OCI-LY1 (cell line): Measurements from ENCODE around the gene MNT.

ENCODE experiments used
- H2AFZ ChIP-seq: fragments of 200-600 bp; sonication (generic), shearing (Covaris generic); 2 replicates; pipeline ENCODE4 v1.6.0; 2014; ENCODE audit warnings: antibody characterized with exemption, mild to moderate bottlenecking, low read length
- H3F3A ChIP-seq: fragments of 200-600 bp; sonication (generic), shearing (Covaris generic); 2 replicates; pipeline ENCODE4 v1.6.0; 2014; ENCODE audit warnings: mild to moderate bottlenecking, antibody characterized with exemption, low read length, moderate library complexity; ENCODE audit not compliant: insufficient read depth
- H3K27ac ChIP-seq: fragments of 200-600 bp; sonication (generic); 2 replicates; pipeline ENCODE4 v1.5.1; 2014; ENCODE audit warnings: low read length, mixed run types, mild to moderate bottlenecking, low read depth; ENCODE audit not compliant: poor library complexity, severe bottlenecking
- H3K27me3 ChIP-seq: fragments of 200-600 bp; sonication (generic); 2 replicates; pipeline ENCODE4 v1.6.0; 2014; ENCODE audit warnings: antibody characterized with exemption, mild to moderate bottlenecking, low read length, moderate library complexity; ENCODE audit not compliant: insufficient read depth
- H3K36me3 ChIP-seq: fragments of 200-600 bp; sonication (generic); 2 replicates; pipeline ENCODE4 v1.6.1; 2014; ENCODE audit warnings: mild to moderate bottlenecking, antibody characterized with exemption, low read length, moderate library complexity, mixed read lengths; ENCODE audit not compliant: insufficient read depth
- H3K4me1 ChIP-seq: fragments of 200-600 bp; sonication (generic); 2 replicates; pipeline ENCODE4 v1.5.1; 2014; ENCODE audit warnings: mild to moderate bottlenecking, low read length, moderate library complexity; ENCODE audit not compliant: insufficient read depth, severe bottlenecking
- H3K4me2 ChIP-seq: fragments of 200-600 bp; sonication (generic), shearing (Covaris generic); 2 replicates; pipeline ENCODE4 v1.6.1; 2014; ENCODE audit warnings: low read length
- H3K4me3 ChIP-seq: fragments of 200-600 bp; sonication (generic); 2 replicates; pipeline ENCODE4 v1.5.1; 2014; ENCODE audit warnings: low read length, low read depth, mild to moderate bottlenecking, mixed read lengths; ENCODE audit not compliant: poor library complexity, severe bottlenecking
- H3K79me2 ChIP-seq: fragments of 200-600 bp; shearing (Covaris generic); 2 replicates; pipeline ENCODE4 v1.6.1; 2016; ENCODE audit warnings: mixed run types, low read length, mixed read lengths; ENCODE audit not compliant: insufficient read depth
- H3K9ac ChIP-seq: fragments of 200-600 bp; sonication (generic), shearing (Covaris generic); 2 replicates; pipeline ENCODE4 v1.6.1; 2014; ENCODE audit warnings: mild to moderate bottlenecking, low read length, mixed read lengths
- H3K9me2 ChIP-seq: fragments of 200-600 bp; sonication (generic), shearing (Covaris generic); 2 replicates; pipeline ENCODE4 v1.6.1; 2014; ENCODE audit warnings: low read depth, mild to moderate bottlenecking, low read length, mixed read lengths
- H3K9me3 ChIP-seq: fragments of 200-600 bp; shearing (Covaris generic); 2 replicates; pipeline ENCODE4 v1.6.1; 2014; ENCODE audit warnings: low read length, mixed read lengths
- H4K20me1 ChIP-seq: fragments of 200-600 bp; sonication (generic), shearing (Covaris generic); 2 replicates; pipeline ENCODE4 v1.6.0; 2016; ENCODE audit warnings: mild to moderate bottlenecking, low read length; ENCODE audit not compliant: insufficient read depth
- EZH2 ChIP-seq: fragments of 200-600 bp; sonication (generic), shearing (Covaris generic); IDR thresholded peaks from 2 replicates; pipeline ENCODE4 v1.8.0; 2017; ENCODE audit warnings: borderline replicate concordance, mixed run types, mild to moderate bottlenecking, antibody characterized with exemption, low read length, moderate library complexity, mixed read lengths
- TF ChIP-seq, protein P1 (sequence below): fragments of 200-600 bp; sonication (generic), shearing (Covaris generic); IDR thresholded peaks from 2 replicates; pipeline ENCODE4 v1.5.1; 2017; ENCODE audit warnings: mild to moderate bottlenecking, antibody characterized with exemption, low read length, moderate library complexity, mixed read lengths

MNT gene

DNA sequence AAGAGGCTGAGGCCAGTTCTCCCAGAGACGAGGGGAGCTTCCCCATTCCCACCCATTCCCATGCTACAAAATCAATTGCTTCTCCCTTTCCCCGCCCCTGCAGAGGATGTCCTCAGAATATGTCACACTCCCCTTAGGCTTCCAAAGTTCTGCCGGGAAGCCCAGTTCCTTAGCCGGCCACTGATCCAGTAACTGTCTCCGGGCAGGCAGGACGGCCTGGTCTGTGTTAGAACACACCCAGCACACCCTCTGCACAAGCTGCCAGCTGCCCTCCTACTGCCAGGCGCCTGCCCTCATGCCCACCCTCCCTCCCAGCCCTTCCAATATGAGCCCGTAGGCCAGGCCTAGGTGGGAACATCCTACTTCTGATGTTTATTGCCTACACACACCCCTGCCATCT, 32.5 kb downstream of the MNT start:
- H3K9ac ChIP-seq, result no peak overlapping the region
- TF ChIP-seq EZH2, result no peak
- TF ChIP-seq, protein P1, sequence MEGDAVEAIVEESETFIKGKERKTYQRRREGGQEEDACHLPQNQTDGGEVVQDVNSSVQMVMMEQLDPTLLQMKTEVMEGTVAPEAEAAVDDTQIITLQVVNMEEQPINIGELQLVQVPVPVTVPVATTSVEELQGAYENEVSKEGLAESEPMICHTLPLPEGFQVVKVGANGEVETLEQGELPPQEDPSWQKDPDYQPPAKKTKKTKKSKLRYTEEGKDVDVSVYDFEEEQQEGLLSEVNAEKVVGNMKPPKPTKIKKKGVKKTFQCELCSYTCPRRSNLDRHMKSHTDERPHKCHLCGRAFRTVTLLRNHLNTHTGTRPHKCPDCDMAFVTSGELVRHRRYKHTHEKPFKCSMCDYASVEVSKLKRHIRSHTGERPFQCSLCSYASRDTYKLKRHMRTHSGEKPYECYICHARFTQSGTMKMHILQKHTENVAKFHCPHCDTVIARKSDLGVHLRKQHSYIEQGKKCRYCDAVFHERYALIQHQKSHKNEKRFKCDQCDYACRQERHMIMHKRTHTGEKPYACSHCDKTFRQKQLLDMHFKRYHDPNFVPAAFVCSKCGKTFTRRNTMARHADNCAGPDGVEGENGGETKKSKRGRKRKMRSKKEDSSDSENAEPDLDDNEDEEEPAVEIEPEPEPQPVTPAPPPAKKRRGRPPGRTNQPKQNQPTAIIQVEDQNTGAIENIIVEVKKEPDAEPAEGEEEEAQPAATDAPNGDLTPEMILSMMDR, result no peak
- H3K4me1 ChIP-seq, result no peaks in the 10 kb centered on the region
- H3K27ac ChIP-seq, result no peak overlapping the region
- peaks cover 18% of the 10 kb centered on the region; the same call in 1 of the 2 replicates for H3K36me3 ChIP-seq
- no peak overlapping the region for H3K4me3 ChIP-seq
- no peaks in the 10 kb centered on the region for H3K27me3 ChIP-seq
- no peaks in the 10 kb centered on the region for H3K79me2 ChIP-seq
- H3K4me2 ChIP-seq, result no peak overlapping the region
- H3K9me3 ChIP-seq, result no peaks in the 10 kb centered on the region
- H4K20me1 ChIP-seq, result no peaks in the 10 kb centered on the region
- no peaks in the 10 kb centered on the region for H3K9me2 ChIP-seq
- no peaks in the 10 kb centered on the region for H3F3A ChIP-seq
- no peak overlapping the region for H2AFZ ChIP-seq

DNA sequence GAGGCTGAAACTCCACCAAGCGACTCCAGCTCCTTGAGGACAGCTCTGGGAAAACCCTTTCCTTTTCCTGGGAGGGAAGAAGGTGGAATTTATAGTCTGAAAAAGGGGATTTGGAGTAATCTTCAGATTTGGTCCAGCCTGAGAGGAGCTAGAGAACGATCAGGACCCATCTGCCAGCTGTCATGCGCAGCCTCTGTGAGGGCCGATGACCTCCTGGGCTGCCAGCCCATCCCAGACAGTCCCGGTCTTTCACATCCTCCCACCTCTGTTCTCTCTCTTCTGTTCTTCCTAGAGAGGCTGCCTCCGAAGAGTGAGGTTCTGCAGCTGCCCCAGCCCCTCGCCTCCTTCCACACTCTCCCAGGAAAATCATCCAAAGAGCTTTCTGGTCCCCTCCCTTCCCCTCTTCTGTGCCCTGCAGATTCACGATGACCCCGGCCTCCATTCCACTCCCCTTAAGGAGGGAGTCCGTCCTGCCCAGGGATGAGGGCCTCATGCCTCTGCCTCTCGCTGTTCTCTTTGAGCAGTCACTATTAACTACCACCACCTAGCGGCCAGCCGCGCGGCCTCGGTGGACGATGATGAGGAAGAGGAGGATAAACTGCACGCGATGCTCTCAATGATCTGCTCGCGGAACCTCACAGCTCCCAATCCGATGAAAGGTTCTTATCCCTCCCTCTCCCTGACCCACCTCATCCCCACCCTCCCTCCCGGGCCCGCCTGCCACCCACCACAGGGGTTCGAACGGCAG, 33.9 kb downstream of the MNT start:
- Histone ChIP-seq H3K36me3 (peaks cover 20% of the 10 kb centered on the region; the same call in 1 of the 2 replicates), H3F3A (no peaks in the 10 kb centered on the region), H3K4me2 (no peak overlapping the region), H3K27me3 (no peaks in the 10 kb centered on the region), H4K20me1 (no peaks in the 10 kb centered on the region), H3K4me3 (no peak overlapping the region), H3K9me2 (no peaks in the 10 kb centered on the region), H3K9me3 (no peaks in the 10 kb centered on the region), H3K4me1 (no peaks in the 10 kb centered on the region), H3K27ac (no peak overlapping the region), H2AFZ (no peak overlapping the region), H3K9ac (no peak overlapping the region), H3K79me2 (no peaks in the 10 kb centered on the region)
- TF ChIP-seq, protein P1, result peak; percentile 34; the same call in 1 of the 2 replicates
- no peak for TF ChIP-seq EZH2

DNA sequence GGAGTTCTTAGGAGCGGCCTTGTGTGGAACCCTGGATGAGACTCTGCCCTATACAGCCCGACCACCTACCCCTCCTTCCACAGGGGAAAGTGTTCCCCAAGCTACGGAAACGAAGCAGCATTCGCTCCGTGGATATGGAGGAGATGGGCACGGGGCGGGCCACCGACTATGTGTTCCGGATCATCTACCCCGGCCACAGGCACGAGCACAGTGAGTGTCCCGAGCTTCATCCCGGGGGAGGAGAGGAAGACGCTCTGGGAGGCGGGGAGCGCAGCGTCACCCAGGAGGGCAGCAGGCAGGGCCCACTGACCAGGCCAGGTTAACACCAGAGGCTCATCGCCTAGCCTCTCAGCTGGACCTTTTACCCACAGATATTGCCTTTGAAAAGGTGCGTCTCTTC, 35.7 kb downstream of the MNT start:
- Histone ChIP-seq H3K9me3 (no peaks in the 10 kb centered on the region), H4K20me1 (no peaks in the 10 kb centered on the region), H3K27me3 (no peaks in the 10 kb centered on the region), H3K9me2 (no peaks in the 10 kb centered on the region), H3K4me1 (no peaks in the 10 kb centered on the region), H2AFZ (no peak overlapping the region), H3K27ac (no peak overlapping the region), H3K9ac (no peak overlapping the region), H3K4me3 (no peak overlapping the region), H3K79me2 (no peaks in the 10 kb centered on the region), H3K4me2 (no peak overlapping the region), H3F3A (no peaks in the 10 kb centered on the region), H3K36me3 (peaks cover 20% of the 10 kb centered on the region; the same call in 1 of the 2 replicates)
- TF ChIP-seq, protein P1, result no peak
- no peak for TF ChIP-seq EZH2
